ENCODE measurements around the gene UGGT2. TPM values are rescaled to one million over a fixed set of nuclear protein-coding genes. Genes with fewer than 3 reads are reported as not detected.

The UGGT2 gene
- total RNA-seq, 1 donor from 2014 or later, result 6.5 TPM

GRCh38 chr13:96032717-96033116 lies 20.5 kb downstream of the UGGT2 start:
- H3K4me1 Mint-ChIP-seq, result no peaks in the 10 kb centered on the region
- intact Hi-C loops (cut with micrococcal nuclease), result no loop called here
- peaks cover 6% of the 10 kb centered on the region for H3K9me3 Mint-ChIP-seq
- ATAC-seq (ENCODE audit: low read depth) (no peak), DNase-seq (no peak)
- no peaks in the 10 kb centered on the region for H3K27me3 Mint-ChIP-seq
- ChIA-PET CTCF (no interaction called here), POLR2A (no interaction called here)
- no peak overlapping the region for H3K27ac Mint-ChIP-seq
- H3K36me3 Mint-ChIP-seq (ENCODE audit: low read depth), result no peaks in the 10 kb centered on the region
- no peak overlapping the region for H3K4me3 Mint-ChIP-seq
- TF ChIP-seq CTCF (IDR thresholded peaks at IDR 0.05), result no peak

- H3K27ac Mint-ChIP-seq, result no peak overlapping the region
- H3K27me3 Mint-ChIP-seq, result no peaks in the 10 kb centered on the region
- intact Hi-C loops (cut with micrococcal nuclease), result no loop called here
- DNase-seq (no peak), ATAC-seq (ENCODE audit: low read depth) (no peak)
- ChIA-PET CTCF (no interaction called here), POLR2A (no interaction called here)
- H3K9me3 Mint-ChIP-seq, result peaks cover 2% of the 10 kb centered on the region
- no peak for TF ChIP-seq CTCF (IDR thresholded peaks at IDR 0.05)
- no peaks in the 10 kb centered on the region for H3K36me3 Mint-ChIP-seq (ENCODE audit: low read depth)
- H3K4me3 Mint-ChIP-seq, result no peak overlapping the region
- H3K4me1 Mint-ChIP-seq, result no peaks in the 10 kb centered on the region
These were observed 24.2 kb downstream of the UGGT2 start for GRCh38 chr13:96029002-96029401.

GRCh38 chr13:96027496-96027895 lies 25.7 kb downstream of the UGGT2 start:
- ATAC-seq (ENCODE audit: low read depth) (no peak), DNase-seq (no peak)
- H3K27ac Mint-ChIP-seq, result no peak overlapping the region
- ChIA-PET POLR2A (no interaction called here), CTCF (no interaction called here)
- no peaks in the 10 kb centered on the region for H3K36me3 Mint-ChIP-seq (ENCODE audit: low read depth)
- no peaks in the 10 kb centered on the region for H3K9me3 Mint-ChIP-seq
- intact Hi-C loops (cut with micrococcal nuclease), result no loop called here
- no peaks in the 10 kb centered on the region for H3K27me3 Mint-ChIP-seq
- H3K4me1 Mint-ChIP-seq, result no peaks in the 10 kb centered on the region
- TF ChIP-seq CTCF (IDR thresholded peaks at IDR 0.05), result no peak
- no peak overlapping the region for H3K4me3 Mint-ChIP-seq

- intact Hi-C loops (cut with micrococcal nuclease), result no loop called here
- ChIA-PET POLR2A (no interaction called here), CTCF (no interaction called here)
- no peaks in the 10 kb centered on the region for H3K9me3 Mint-ChIP-seq
- H3K4me3 Mint-ChIP-seq, result no peak overlapping the region
- ATAC-seq (ENCODE audit: low read depth) (no peak), DNase-seq (no peak)
- TF ChIP-seq CTCF (IDR thresholded peaks at IDR 0.05), result no peak
- H3K36me3 Mint-ChIP-seq (ENCODE audit: low read depth), result no peaks in the 10 kb centered on the region
- H3K4me1 Mint-ChIP-seq, result no peaks in the 10 kb centered on the region
- no peaks in the 10 kb centered on the region for H3K27me3 Mint-ChIP-seq
- H3K27ac Mint-ChIP-seq, result no peak overlapping the region
These were observed 27.9 kb downstream of the UGGT2 start for GRCh38 chr13:96025283-96025682.

- no peaks in the 10 kb centered on the region for H3K27me3 Mint-ChIP-seq
- intact Hi-C loops (cut with micrococcal nuclease), result loop anchor here (1.0 to 2.0 kb wide), 2 partner anchors 208 to 1008 kb away; no protein-coding TSS in a partner anchor
- DNase-seq (no peak), ATAC-seq (ENCODE audit: low read depth) (no peak)
- CTCF ChIA-PET, result no interaction called here
- no peak for TF ChIP-seq CTCF (IDR thresholded peaks at IDR 0.05)
- H3K4me1 Mint-ChIP-seq, result no peaks in the 10 kb centered on the region
- POLR2A ChIA-PET, result no interaction called here
- peaks cover 2% of the 10 kb centered on the region for H3K36me3 Mint-ChIP-seq (ENCODE audit: low read depth)
- no peak overlapping the region for H3K4me3 Mint-ChIP-seq
- H3K27ac Mint-ChIP-seq, result no peak overlapping the region
- H3K9me3 Mint-ChIP-seq, result peaks cover 2% of the 10 kb centered on the region
These were observed 32.3 kb downstream of the UGGT2 start for GRCh38 chr13:96020931-96021330.

All from activated B cell treated with CpG ODN at 0.5 μM for 24 hours (primary cell).